ENCODE measurements around the gene TRERF1.

DNA sequence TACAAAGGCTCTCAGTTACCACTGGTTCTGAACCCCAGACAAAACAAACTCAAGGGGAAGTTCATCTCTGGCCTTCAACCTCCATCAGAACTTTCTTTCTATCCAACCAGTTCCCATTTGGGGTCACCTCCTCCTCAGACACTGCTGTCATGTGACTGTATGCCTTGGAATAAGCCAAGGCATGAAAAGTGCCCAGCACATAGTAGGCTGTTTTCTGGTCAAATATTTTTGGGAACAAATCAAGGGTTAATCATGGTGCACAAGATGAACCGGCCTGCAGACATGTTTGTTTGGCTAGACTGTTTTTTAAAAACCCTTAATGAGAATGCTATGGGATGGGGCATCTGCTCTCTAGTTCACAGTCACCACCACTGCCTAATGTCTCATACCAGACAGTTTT is 185.2 kb downstream of the TRERF1 start:
- no peak for TF ChIP-seq POLR2A (IDR thresholded peaks at IDR 0.05; ENCODE audit: low read depth, low read length)
- TF ChIP-seq POLR2AphosphoS5 (IDR thresholded peaks at IDR 0.05; ENCODE audit: low read depth, low read length) = no peak
